HepG2 (cell line): Measurements from ENCODE around the gene LEP. TPM values are rescaled to one million over a fixed set of nuclear protein-coding genes. Genes with fewer than 3 reads are reported as not detected.

Experiments used
- ATAC-seq: fragments of 200-7000 bp; cut with Tn5 transposase; 3 replicates; pipeline ENCODE4 v1.9.1; 2020; ENCODE audit warnings: mild to moderate bottlenecking, moderate library complexity
- BruUV-seq: library from RNA; stranded (reverse); fragments of 400-500 nt; replicated peaks from 2 replicates; lab custom pipeline; 2021; lab: Mats Ljungman, UMichigan
- CTCF ChIA-PET: fragments of 300-600 bp; formaldehyde crosslinking; extraction: SDS; loops from one replicate; lab custom pipeline; 2021; ENCODE audit warnings: low total read pairs, inconsistent platforms, low intra/inter-chr PET ratio; lab: Yijun Ruan, JAX
- POLR2A ChIA-PET: fragments of 350-600 bp; sonication (Branson Sonifier 250); formaldehyde crosslinking; loops from one replicate; lab custom pipeline; 2020; ENCODE audit warnings: antibody characterized with exemption, inconsistent platforms; lab: Yijun Ruan, JAX
- DNase-seq: peaks from one replicate; pipeline ENCODE4 v3.0.0-alpha.2; 2015; ENCODE audit warnings: low spot score
- FAIRE-seq: peaks from 3 replicates; lab custom pipeline; 2011; peaks lifted over from hg19 to GRCh38; lab: Jason Lieb, UNC
- H2AFZ ChIP-seq: one replicate; pipeline ENCODE4 v1.6.1; 2011; ENCODE audit warnings: low read length, inconsistent platforms
- H3K27ac ChIP-seq: fragments of 300-600 bp; 3 replicates; pipeline ENCODE4 v1.8.0; 2011; ENCODE audit warnings: mixed run types, mild to moderate bottlenecking, mixed read lengths, low read length, inconsistent platforms; ENCODE audit not compliant: insufficient read depth; ENCODE audit errors: extremely low read length
- H3K27me3 ChIP-seq, 2 experiments: fragments of 200-600 bp in 1 of 2; 2 replicates in 1 of 2; 3 replicates in 1 of 2; pipeline versions ENCODE4 v1.6.0 to v1.8.0; 2011; ENCODE audit warnings: low read length in 2 of 2, mild to moderate bottlenecking in 2 of 2, moderate library complexity in 2 of 2, inconsistent platforms in 1 of 2; ENCODE audit not compliant: insufficient read depth in 2 of 2, control insufficient read depth in 1 of 2
- H3K36me3 ChIP-seq, 2 experiments: fragments of 200-600 bp in 1 of 2; replicated peaks in 1 of 2; 2 replicates in 1 of 2; 3 replicates in 1 of 2; pipeline versions ENCODE4 v1.5.1 to v1.8.0; 2011; ENCODE audit warnings: low read length in 2 of 2, inconsistent platforms in 1 of 2; ENCODE audit not compliant: insufficient read depth in 2 of 2, control insufficient read depth in 1 of 2
- H3K4me1 ChIP-seq: 2 replicates; pipeline ENCODE4 v1.5.1; 2012; ENCODE audit warnings: low read length, inconsistent platforms; ENCODE audit not compliant: insufficient read depth
- H3K4me2 ChIP-seq: 2 replicates; pipeline ENCODE4 v1.6.0; 2011; ENCODE audit warnings: low read depth, low read length, inconsistent platforms
- H3K4me3 ChIP-seq, 3 experiments: fragments of 200-600 bp in 1 of 3; sonication (generic), shearing (Covaris generic) in 1 of 3; replicated peaks in 1 of 3; 2 replicates each; pipeline ENCODE4 v1.5.1; 2011 to 2016; ENCODE audit warnings: low read length in 3 of 3, inconsistent platforms in 2 of 3, low read depth in 2 of 3, mild to moderate bottlenecking in 2 of 3, control low read depth in 1 of 3, mixed read lengths in 1 of 3; ENCODE audit not compliant: insufficient read depth in 1 of 3
- H3K79me2 ChIP-seq: one replicate; pipeline ENCODE4 v1.6.1; 2011; ENCODE audit warnings: low read length, inconsistent platforms; ENCODE audit not compliant: insufficient read depth
- H3K9ac ChIP-seq: 2 replicates; pipeline ENCODE4 v1.6.0; 2011; ENCODE audit warnings: mild to moderate bottlenecking, low read depth, low read length, inconsistent platforms; ENCODE audit not compliant: insufficient read depth
- H3K9me3 ChIP-seq: 2 replicates; pipeline ENCODE4 v1.5.1; 2012; ENCODE audit warnings: mild to moderate bottlenecking, low read length
- H4K20me1 ChIP-seq: 2 replicates; pipeline ENCODE4 v1.6.0; 2011; ENCODE audit warnings: inconsistent platforms, mild to moderate bottlenecking, low read length, moderate library complexity; ENCODE audit not compliant: insufficient read depth
- NR1H2 ChIP-seq: sonication (generic); formaldehyde crosslinking; IDR thresholded peaks from 2 replicates; pipeline ENCODE4 v1.8.1; 2022; ENCODE audit warnings: low read depth, missing genetic modification reagents, borderline replicate concordance
- POGZ ChIP-seq: sonication (generic); formaldehyde crosslinking; IDR thresholded peaks from 2 replicates; pipeline ENCODE4 v1.4.0; 2020; ENCODE audit warnings: mild to moderate bottlenecking, missing genetic modification reagents
- ZFP91 ChIP-seq: sonication (generic); formaldehyde crosslinking; IDR thresholded peaks from 2 replicates; pipeline ENCODE4 v1.9.0; 2022; ENCODE audit warnings: missing genetic modification reagents, mild to moderate bottlenecking, borderline replicate concordance
- ZNF407 ChIP-seq: sonication (generic); formaldehyde crosslinking; IDR thresholded peaks from one replicate; pipeline ENCODE4 v1.5.1; 2020; ENCODE audit warnings: mild to moderate bottlenecking, missing genetic modification reagents; ENCODE audit errors: not compliant biosample characterization
- ZNF776 ChIP-seq: sonication (generic); formaldehyde crosslinking; IDR thresholded peaks from 2 replicates; pipeline ENCODE4 v1.4.0; 2020; ENCODE audit warnings: mild to moderate bottlenecking, missing genetic modification reagents
- WGBS: methylation state at CpG from one replicate; pipeline ENCODE4 v1.1.6; 2017; ENCODE audit warnings: low lambda C conversion rate; 5-methylcytosine and 5-hydroxymethylcytosine counted together
- in situ Hi-C: cut with HindIII; loops from 2 replicates; pipeline ENCODE4 v1.10.0; 2017; ENCODE audit warnings: low pct_unique_long_range_greater_than_20kb; ENCODE audit not compliant: extremely low pct_ligation_motif_present
- intact Hi-C: fragments of 100-400 bp; cut with micrococcal nuclease; formaldehyde crosslinking; loops from one replicate; pipeline ENCODE4 v1.10.0; 2022; ENCODE audit not compliant: unreplicated experiment
- polyA plus RNA-seq, 8 experiments: library from polyadenylated mRNA; depleted of rRNA in 3 of 8; stranded (reverse) in 7 of 8; unstranded in 1 of 8; fragments of >200 nt; fragmentation: Illumina TruSeq in 4 of 8; extraction: Trizol in 4 of 8; gene quantifications; 2 replicates each; pipeline versions ENCODE4 v1.2.1 to v1.2.3, GENCODE V29; 2011 to 2016; ENCODE audit warnings: low read depth in 4 of 8, missing spikeins in 1 of 8, mixed read lengths in 1 of 8; ENCODE audit not compliant: insufficient read depth in 1 of 8
- total RNA-seq, 5 experiments: library from RNA; depleted of rRNA; stranded (reverse); fragments of >200 nt; fragmentation: Illumina TruSeq; extraction: Trizol; gene quantifications; 2 replicates each; pipeline ENCODE4 v1.2.3, GENCODE V29; 2016; ENCODE audit warnings: low read depth in 1 of 5

Gene LEP
- total and polyA plus RNA-seq, 2 of the 13 experiments (the other 11 are each of a cell fraction or from before 2014, with no cell fraction given), result 0.05 TPM; not detected in 1

- ATAC-seq, result no peak
- no TSS peak for BruUV-seq
- WGBS, result 1% methylated on average over 3 of the region's 3 CpGs
- 0 out of 2 replicates have a peak, but pooled peaks cover 11% of the 10 kb centered on the region for H3K4me1 ChIP-seq
- H3K79me2 ChIP-seq, result no peaks in the 10 kb centered on the region
- no peak overlapping the region for H2AFZ ChIP-seq
- no peak for DNase-seq
- no peak overlapping the region for H3K27ac ChIP-seq
- TF ChIP-seq ZNF776 (no peak), ZFP91 (no peak), NR1H2 (CRISPR knock-in tag) (no peak), POGZ (CRISPR knock-in tag) (no peak), ZNF407 (CRISPR knock-in tag) (no peak)
- in situ Hi-C loops (no loop called here), intact Hi-C loops (loop anchor here (10.0 kb wide), 1 partner anchor 710 kb away; no protein-coding TSS in a partner anchor)
- POLR2A ChIA-PET, result no interaction called here
- peaks cover 2 to 66% of the 10 kb centered on the region in 2 experiments; a peak in 4 of 5 replicates for H3K27me3 ChIP-seq
- no peaks in the 10 kb centered on the region for H4K20me1 ChIP-seq
- no peak for FAIRE-seq
- no peak overlapping the region for H3K9ac ChIP-seq
- no peaks in the 10 kb centered on the region for H3K36me3 ChIP-seq
- no peaks in the 10 kb centered on the region for H3K9me3 ChIP-seq
- no peak overlapping the region for H3K4me2 ChIP-seq
- CTCF ChIA-PET, result no interaction called here
- H3K4me3 ChIP-seq, result no peak overlapping the region
These were observed 25.8 kb upstream of the LEP start for GRCh38 chr7:128215281-128215680.
